Hepatocyte (in vitro differentiated cells): ENCODE data around the gene TMOD1.

Source experiments
- EZH2 ChIP-seq: fragments of 200-600 bp; sonication (generic); IDR thresholded peaks from 2 replicates; pipeline ENCODE4 v1.6.1; 2016; ENCODE audit warnings: antibody characterized with exemption, mild to moderate bottlenecking, borderline replicate concordance
- EZH2phosphoT487 ChIP-seq: fragments of 200-600 bp; sonication (generic); IDR thresholded peaks from one replicate; pipeline ENCODE4 v1.6.1; 2018; ENCODE audit warnings: antibody characterized with exemption, mild to moderate bottlenecking, low read depth, moderate library complexity; ENCODE audit not compliant: unreplicated experiment, severe bottlenecking
- TF ChIP-seq, protein P1 (sequence below): fragments of 200-600 bp; sonication (generic); IDR thresholded peaks from 2 replicates; pipeline ENCODE4 v1.5.1; 2016; ENCODE audit warnings: antibody characterized with exemption, mild to moderate bottlenecking; ENCODE audit not compliant: poor library complexity

DNA sequence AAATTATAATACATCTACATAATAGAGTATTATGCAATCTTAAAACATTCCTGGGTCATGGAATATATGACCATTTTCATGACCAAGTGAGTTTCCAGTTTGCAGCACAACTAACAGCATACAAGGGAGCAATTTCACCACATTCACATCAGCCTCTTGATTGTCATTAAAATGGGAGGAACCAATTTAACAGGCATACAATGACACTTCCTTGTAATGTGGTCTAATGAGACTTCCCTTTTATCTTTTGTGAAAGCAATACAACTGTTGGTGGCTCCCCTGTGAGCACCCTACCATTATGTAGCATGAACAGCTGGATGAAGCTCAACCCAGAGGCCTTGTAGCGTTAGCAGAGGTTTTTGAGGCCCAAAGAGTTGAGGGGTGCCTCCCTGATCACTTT, 13.6 kb upstream of the TMOD1 start:
- TF ChIP-seq, protein P1, sequence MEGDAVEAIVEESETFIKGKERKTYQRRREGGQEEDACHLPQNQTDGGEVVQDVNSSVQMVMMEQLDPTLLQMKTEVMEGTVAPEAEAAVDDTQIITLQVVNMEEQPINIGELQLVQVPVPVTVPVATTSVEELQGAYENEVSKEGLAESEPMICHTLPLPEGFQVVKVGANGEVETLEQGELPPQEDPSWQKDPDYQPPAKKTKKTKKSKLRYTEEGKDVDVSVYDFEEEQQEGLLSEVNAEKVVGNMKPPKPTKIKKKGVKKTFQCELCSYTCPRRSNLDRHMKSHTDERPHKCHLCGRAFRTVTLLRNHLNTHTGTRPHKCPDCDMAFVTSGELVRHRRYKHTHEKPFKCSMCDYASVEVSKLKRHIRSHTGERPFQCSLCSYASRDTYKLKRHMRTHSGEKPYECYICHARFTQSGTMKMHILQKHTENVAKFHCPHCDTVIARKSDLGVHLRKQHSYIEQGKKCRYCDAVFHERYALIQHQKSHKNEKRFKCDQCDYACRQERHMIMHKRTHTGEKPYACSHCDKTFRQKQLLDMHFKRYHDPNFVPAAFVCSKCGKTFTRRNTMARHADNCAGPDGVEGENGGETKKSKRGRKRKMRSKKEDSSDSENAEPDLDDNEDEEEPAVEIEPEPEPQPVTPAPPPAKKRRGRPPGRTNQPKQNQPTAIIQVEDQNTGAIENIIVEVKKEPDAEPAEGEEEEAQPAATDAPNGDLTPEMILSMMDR = no peak
- no peak for TF ChIP-seq EZH2
- no peak for TF ChIP-seq EZH2phosphoT487
